CD14-positive monocyte (primary cell): ENCODE measurements around the gene MVB12B. TPM values are rescaled to one million over a fixed set of nuclear protein-coding genes. Genes with fewer than 3 reads are reported as not detected.

Experiments used
- DNase-seq, 3 donors: peaks; one replicate each; pipeline ENCODE4 v3.0.0-alpha.2; 2011 to 2022
- H2AFZ ChIP-seq: 2 replicates; pipeline ENCODE4 v1.6.0; 2012; ENCODE audit warnings: mild to moderate bottlenecking, low read depth, low read length, inconsistent platforms; ENCODE audit not compliant: insufficient read depth, poor library complexity, severe bottlenecking
- H3K27ac ChIP-seq, 2 donors: 1 replicate in 1 of 2; 2 replicates in 1 of 2; pipeline ENCODE4 v1.5.1; 2012 to 2013; ENCODE audit warnings: low read length in 2 of 2, control low read depth in 1 of 2, inconsistent platforms in 1 of 2, low read depth in 1 of 2, mild to moderate bottlenecking in 1 of 2
- H3K27me3 ChIP-seq, 2 donors: one replicate each; pipeline versions ENCODE4 v1.6.0 to v1.6.1; 2011 to 2013; ENCODE audit warnings: low read length in 2 of 2; ENCODE audit not compliant: control insufficient read depth in 2 of 2, insufficient read depth in 2 of 2
- H3K36me3 ChIP-seq, 2 donors: replicated peaks in 1 of 2; 1 replicate in 1 of 2; 2 replicates in 1 of 2; pipeline versions ENCODE4 v1.5.1 to v1.6.1; 2012 to 2013; ENCODE audit warnings: low read length in 2 of 2, control low read depth in 1 of 2, inconsistent platforms in 1 of 2, mild to moderate bottlenecking in 1 of 2; ENCODE audit not compliant: insufficient read depth in 2 of 2, control insufficient read depth in 1 of 2
- H3K4me1 ChIP-seq, 2 donors: 1 replicate in 1 of 2; 2 replicates in 1 of 2; pipeline versions ENCODE4 v1.5.1 to v1.6.1; 2012 to 2013; ENCODE audit warnings: low read length in 2 of 2, control low read depth in 1 of 2, inconsistent platforms in 1 of 2, mild to moderate bottlenecking in 1 of 2, moderate library complexity in 1 of 2; ENCODE audit not compliant: insufficient read depth in 2 of 2, control insufficient read depth in 1 of 2
- H3K4me2 ChIP-seq: replicated peaks from 2 replicates; pipeline ENCODE3; 2012; ENCODE audit warnings: low read length, moderate library complexity, mild to moderate bottlenecking; ENCODE audit not compliant: poor library complexity, severe bottlenecking; ENCODE audit errors: extremely low read depth
- H3K4me3 ChIP-seq, 3 experiments: fragments of 200-600 bp in 1 of 3; sonication (generic) in 1 of 3; replicated peaks in 1 of 3; 1 replicate in 2 of 3; 2 replicates in 1 of 3; pipeline ENCODE4 v1.5.1; 2011 to 2013; ENCODE audit warnings: low read length in 3 of 3, mild to moderate bottlenecking in 3 of 3, control low read depth in 2 of 3, low read depth in 2 of 3, inconsistent platforms in 1 of 3, moderate library complexity in 1 of 3
- H3K79me2 ChIP-seq: 2 replicates; pipeline ENCODE4 v1.6.0; 2012; ENCODE audit warnings: mild to moderate bottlenecking, control low read depth, inconsistent platforms, low read length, moderate library complexity; ENCODE audit not compliant: insufficient read depth
- H3K9ac ChIP-seq: 2 replicates; pipeline ENCODE4 v1.6.0; 2017; ENCODE audit warnings: low read length, mild to moderate bottlenecking; ENCODE audit not compliant: insufficient read depth, poor library complexity, severe bottlenecking
- H3K9me3 ChIP-seq, 2 donors: replicated peaks in 1 of 2; 1 replicate in 1 of 2; 2 replicates in 1 of 2; pipeline versions ENCODE4 v1.5.1 to v1.6.1; 2012 to 2013; ENCODE audit warnings: low read length in 2 of 2, control low read depth in 1 of 2; ENCODE audit not compliant: control insufficient read depth in 1 of 2, insufficient read depth in 1 of 2
- H4K20me1 ChIP-seq: 2 replicates; pipeline ENCODE4 v1.6.0; 2012; ENCODE audit warnings: mild to moderate bottlenecking, low read length, control low read depth, moderate library complexity; ENCODE audit not compliant: insufficient read depth
- H3K27ac Mint-ChIP-seq, 7 donors: one replicate each; pipeline ENCODE4 v1.8.0; 2020; ENCODE audit warnings: mild to moderate bottlenecking in 7 of 7, mixed read lengths in 7 of 7, moderate library complexity in 6 of 7, inconsistent platforms in 2 of 7
- H3K27me3 Mint-ChIP-seq, 3 donors: one replicate each; pipeline ENCODE4 v1.8.0; 2021 to 2022; ENCODE audit warnings: low read depth in 3 of 3, mild to moderate bottlenecking in 3 of 3, mixed read lengths in 3 of 3, moderate library complexity in 3 of 3, inconsistent platforms in 1 of 3
- H3K36me3 Mint-ChIP-seq, 2 donors: one replicate each; pipeline ENCODE4 v1.8.0; 2020; ENCODE audit warnings: mixed read lengths in 2 of 2, inconsistent platforms in 1 of 2, mild to moderate bottlenecking in 1 of 2
- H3K4me1 Mint-ChIP-seq: one replicate; pipeline ENCODE4 v1.8.0; 2020; ENCODE audit warnings: mild to moderate bottlenecking, mixed read lengths
- H3K4me3 Mint-ChIP-seq, 2 donors: one replicate each; pipeline ENCODE4 v1.8.0; 2020; ENCODE audit warnings: mild to moderate bottlenecking in 2 of 2, mixed read lengths in 2 of 2, moderate library complexity in 1 of 2
- H3K9me3 Mint-ChIP-seq, 7 donors: one replicate each; pipeline ENCODE4 v1.8.0; 2020 to 2022; ENCODE audit warnings: mixed read lengths in 7 of 7, mild to moderate bottlenecking in 6 of 7, moderate library complexity in 6 of 7, inconsistent platforms in 2 of 7
- CTCF ChIP-seq: fragments of 200-600 bp; IDR thresholded peaks from one replicate; pipeline ENCODE4 v1.8.0; 2022; ENCODE audit warnings: antibody characterized with exemption, mild to moderate bottlenecking
- WGBS: methylation state at CpG from one replicate; pipeline ENCODE4 v1.1.5; 2013; ENCODE audit warnings: missing lambda C conversion rate; ENCODE audit not compliant: insufficient coverage; 5-methylcytosine and 5-hydroxymethylcytosine counted together
- intact Hi-C, 2 donors: fragments of 100-400 bp; cut with micrococcal nuclease; formaldehyde crosslinking; loops; one replicate each; pipeline versions ENCODE4 v1.15.0 to v1.15.1; 2023
- polyA plus RNA-seq, 3 donors: library from polyadenylated mRNA; depleted of rRNA in 1 of 3; unstranded in 2 of 3; stranded (reverse) in 1 of 3; fragments of 300-500 nt in 2 of 3; fragments of >200 nt in 1 of 3; fragmentation: Illumina TruSeq in 2 of 3; gene quantifications; 1 replicate in 2 of 3; 2 replicates in 1 of 3; pipeline ENCODE4 v1.2.3, GENCODE V29; 2012 to 2021

The MVB12B gene
- polyA plus RNA-seq, 3 donors: 2.8 to 8.1 (median 3.5) TPM

GRCh38 chr9:126536131-126536530 lies 209.5 kb downstream of the MVB12B start:
- peaks cover under 1 to 8% (median 3%) of the 10 kb centered on the region in 3 donors for H3K27me3 Mint-ChIP-seq
- Histone ChIP-seq H4K20me1 (no peaks in the 10 kb centered on the region), H2AFZ (no peak overlapping the region), H3K36me3 (no peaks in the 10 kb centered on the region), H3K79me2 (no peaks in the 10 kb centered on the region), H3K27ac (no peak overlapping the region), H3K4me3 (no peak overlapping the region), H3K9ac (no peak overlapping the region), H3K27me3 (no peaks in the 10 kb centered on the region), H3K4me1 (peaks cover 38 to 39% of the 10 kb centered on the region in 2 donors), H3K9me3 (no peaks in the 10 kb centered on the region), H3K4me2 (no peak overlapping the region)
- H3K9me3 Mint-ChIP-seq: peaks cover 0 to 2% (median 0%) of the 10 kb centered on the region in 7 donors
- no peak overlapping the region for H3K4me3 Mint-ChIP-seq
- no peak for TF ChIP-seq CTCF
- H3K27ac Mint-ChIP-seq: no peak overlapping the region
- intact Hi-C loops: no loop called here
- DNase-seq: no peak
- 95% methylated on average over 4 of the region's 7 CpGs for WGBS
- peaks cover 0 to 2% of the 10 kb centered on the region in 2 donors for H3K36me3 Mint-ChIP-seq
- H3K4me1 Mint-ChIP-seq: peaks cover 44% of the 10 kb centered on the region

- Histone ChIP-seq H3K27ac (no peak overlapping the region), H3K79me2 (no peaks in the 10 kb centered on the region), H3K36me3 (no peaks in the 10 kb centered on the region), H3K4me2 (no peak overlapping the region), H3K4me1 (peaks cover 29 to 31% of the 10 kb centered on the region in 2 donors), H3K9me3 (no peaks in the 10 kb centered on the region), H3K9ac (no peak overlapping the region), H3K27me3 (no peaks in the 10 kb centered on the region), H4K20me1 (no peaks in the 10 kb centered on the region), H2AFZ (no peak overlapping the region), H3K4me3 (no peak overlapping the region)
- Mint-ChIP-seq H3K27me3 (peaks cover 0 to 8% (median 3%) of the 10 kb centered on the region in 3 donors), H3K9me3 (peaks cover 0 to 2% (median 0%) of the 10 kb centered on the region in 7 donors), H3K36me3 (peaks cover 0 to under 1% of the 10 kb centered on the region in 2 donors), H3K4me3 (no peak overlapping the region), H3K27ac (no peak overlapping the region), H3K4me1 (peaks cover 36% of the 10 kb centered on the region)
- no peak for DNase-seq
- no peak for TF ChIP-seq CTCF
- WGBS: 88% methylated on average over 11 of the region's 11 CpGs
- intact Hi-C loops: no loop called here
Measured at GRCh38 chr9:126536841-126537465, 210.3 kb downstream of the MVB12B start.
